Neuronal stem cell (in vitro differentiated cells): ENCODE measurements around the gene CEP128.

Source experiments
- DNase-seq: peaks from one replicate; pipeline ENCODE4 v3.0.0-alpha.2; 2013; ENCODE audit warnings: low spot score
- H2AFZ ChIP-seq: one replicate; pipeline ENCODE4 v1.6.1; 2013; ENCODE audit warnings: mild to moderate bottlenecking, low read length, inconsistent platforms
- H2AK5ac ChIP-seq: 2 replicates; pipeline ENCODE4 v1.6.1; 2013; ENCODE audit warnings: low read depth, mild to moderate bottlenecking, inconsistent platforms, low read length, moderate library complexity, mixed read lengths
- H2BK120ac ChIP-seq: 2 replicates; pipeline ENCODE4 v1.6.1; 2013; ENCODE audit warnings: low read depth, mild to moderate bottlenecking, inconsistent platforms, low read length, moderate library complexity, mixed read lengths
- H2BK12ac ChIP-seq: one replicate; pipeline ENCODE4 v1.6.1; 2013; ENCODE audit warnings: low read length, inconsistent platforms
- H2BK15ac ChIP-seq: 2 replicates; pipeline ENCODE4 v1.6.1; 2013; ENCODE audit warnings: mild to moderate bottlenecking, low read length, inconsistent platforms, mixed read lengths
- H2BK5ac ChIP-seq: one replicate; pipeline ENCODE4 v1.6.1; 2013; ENCODE audit warnings: inconsistent platforms, mild to moderate bottlenecking, low read length, moderate library complexity
- H3K14ac ChIP-seq: one replicate; pipeline ENCODE4 v1.6.1; 2013; ENCODE audit warnings: low read length, inconsistent platforms
- H3K18ac ChIP-seq: 2 replicates; pipeline ENCODE4 v1.6.1; 2013; ENCODE audit warnings: low read length, inconsistent platforms
- H3K23ac ChIP-seq: 2 replicates; pipeline ENCODE4 v1.6.1; 2013; ENCODE audit warnings: low read depth, mild to moderate bottlenecking, mixed read lengths, low read length, inconsistent platforms; ENCODE audit not compliant: poor library complexity
- H3K27ac ChIP-seq: replicated peaks from 3 replicates; pipeline ENCODE4 v1.5.1; 2013; ENCODE audit warnings: low read length, inconsistent platforms
- H3K27me3 ChIP-seq, 3 experiments: 2 replicates each; pipeline ENCODE4 v1.6.1; 2013; ENCODE audit warnings: low read length in 3 of 3, mild to moderate bottlenecking in 2 of 3, inconsistent platforms in 1 of 3, low read depth in 1 of 3, mixed read lengths in 1 of 3, moderate library complexity in 1 of 3; ENCODE audit not compliant: control insufficient read depth in 3 of 3, insufficient read depth in 3 of 3
- H3K36me3 ChIP-seq, 2 donors: replicated peaks in 1 of 2; 2 replicates each; pipeline ENCODE4 v1.6.1; 2013; ENCODE audit warnings: low read length in 2 of 2; ENCODE audit not compliant: control insufficient read depth in 2 of 2, insufficient read depth in 2 of 2
- H3K4ac ChIP-seq: 2 replicates; pipeline ENCODE4 v1.6.1; 2013; ENCODE audit warnings: inconsistent platforms, mild to moderate bottlenecking, low read length, moderate library complexity
- H3K4me1 ChIP-seq, 2 donors: 1 replicate in 1 of 2; 2 replicates in 1 of 2; pipeline ENCODE4 v1.6.1; 2013; ENCODE audit warnings: low read length in 2 of 2, low read depth in 1 of 2; ENCODE audit not compliant: control insufficient read depth in 2 of 2, insufficient read depth in 1 of 2
- H3K4me2 ChIP-seq: one replicate; pipeline ENCODE4 v1.6.1; 2013; ENCODE audit warnings: mild to moderate bottlenecking, low read length, inconsistent platforms; ENCODE audit not compliant: insufficient read depth, poor library complexity, severe bottlenecking
- H3K4me3 ChIP-seq, 2 donors: 2 replicates each; pipeline ENCODE4 v1.5.1; 2013; ENCODE audit warnings: low read length in 2 of 2, mild to moderate bottlenecking in 2 of 2, inconsistent platforms in 1 of 2, moderate library complexity in 1 of 2
- H3K79me1 ChIP-seq: one replicate; pipeline ENCODE4 v1.6.1; 2013; ENCODE audit warnings: low read depth, mild to moderate bottlenecking, inconsistent platforms, low read length, moderate library complexity
- H3K9ac ChIP-seq: one replicate; pipeline ENCODE4 v1.6.1; 2013; ENCODE audit warnings: mild to moderate bottlenecking, low read depth, low read length, inconsistent platforms; ENCODE audit not compliant: poor library complexity
- H3K9me3 ChIP-seq, 2 donors: replicated peaks in 1 of 2; 2 replicates each; pipeline versions ENCODE3 to v1.6.1; 2013; ENCODE audit warnings: low read length in 2 of 2, mild to moderate bottlenecking in 2 of 2, inconsistent platforms in 1 of 2, low read depth in 1 of 2, mixed read lengths in 1 of 2, moderate library complexity in 1 of 2; ENCODE audit not compliant: control insufficient read depth in 2 of 2, insufficient read depth in 1 of 2
- H4K8ac ChIP-seq: one replicate; pipeline ENCODE4 v1.6.1; 2013; ENCODE audit warnings: low read depth, mild to moderate bottlenecking, inconsistent platforms, low read length, moderate library complexity
- H4K91ac ChIP-seq: one replicate; pipeline ENCODE4 v1.6.1; 2013; ENCODE audit warnings: low read length, low read depth, mild to moderate bottlenecking, inconsistent platforms; ENCODE audit not compliant: poor library complexity
- WGBS, 2 donors: extraction: QIAGEN DNeasy Blood & Tissue Kit; methylation state at CpG; one replicate each; pipeline ENCODE4 v1.1.7; 2013; ENCODE audit warnings: missing lambda C conversion rate in 2 of 2, mixed read lengths in 1 of 2; ENCODE audit not compliant: insufficient read length in 2 of 2, insufficient replicate concordance in 1 of 2; ENCODE audit errors: extremely low coverage in 2 of 2; 5-methylcytosine and 5-hydroxymethylcytosine counted together

Gene CEP128

DNA sequence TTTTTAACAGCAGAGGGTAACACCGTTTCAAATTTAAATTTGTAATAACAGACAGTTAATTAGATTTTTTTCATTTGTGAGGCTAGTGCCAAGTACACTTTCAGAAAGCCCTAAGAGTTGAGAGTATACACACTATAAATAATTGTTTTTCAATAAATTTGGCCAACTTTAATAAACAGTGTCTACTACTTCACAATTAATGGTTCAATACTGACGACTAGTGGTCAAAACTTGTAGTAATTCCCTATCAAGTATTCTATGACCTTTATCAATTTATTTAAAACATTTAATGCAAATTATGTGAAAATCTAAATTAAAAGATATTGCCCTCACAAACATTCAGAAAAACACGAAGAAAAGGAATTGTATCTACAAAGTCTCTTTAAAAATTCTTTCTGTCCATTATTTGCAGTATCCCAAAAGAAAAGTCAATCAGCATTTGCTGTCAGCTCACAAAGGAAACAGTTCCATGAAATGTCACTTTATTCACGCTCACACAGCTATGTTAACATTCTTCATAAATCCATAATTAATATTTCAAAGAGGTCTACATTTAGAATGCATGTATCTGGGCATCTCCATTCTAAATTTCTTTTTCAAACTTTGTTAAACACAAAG is 91.2 kb downstream of the CEP128 start:
- H2BK12ac ChIP-seq, result no peak overlapping the region
- H4K91ac ChIP-seq, result no peak overlapping the region
- no peaks in the 10 kb centered on the region for H3K36me3 ChIP-seq
- no peak overlapping the region for H3K14ac ChIP-seq
- H3K4me3 ChIP-seq, result no peak overlapping the region
- H2BK120ac ChIP-seq, result no peak overlapping the region
- H2AFZ ChIP-seq, result no peak overlapping the region
- H3K9ac ChIP-seq, result no peak overlapping the region
- no peak overlapping the region for H2BK5ac ChIP-seq
- H3K18ac ChIP-seq, result no peak overlapping the region
- H3K4me2 ChIP-seq, result no peak overlapping the region
- no CpG with 5 or more reads among the region's 4 CpGs for WGBS, 2 donors
- peak; percentile 17 for DNase-seq
- H3K27me3 ChIP-seq, result no peaks in the 10 kb centered on the region
- no peaks in the 10 kb centered on the region for H3K9me3 ChIP-seq
- H4K8ac ChIP-seq, result no peak overlapping the region
- no peak overlapping the region for H3K4ac ChIP-seq
- no peaks in the 10 kb centered on the region for H3K79me1 ChIP-seq
- no peak overlapping the region for H3K23ac ChIP-seq
- H2AK5ac ChIP-seq, result no peak overlapping the region
- H3K4me1 ChIP-seq, result no peaks in the 10 kb centered on the region
- H2BK15ac ChIP-seq, result no peak overlapping the region
- H3K27ac ChIP-seq, result no peak overlapping the region

DNA sequence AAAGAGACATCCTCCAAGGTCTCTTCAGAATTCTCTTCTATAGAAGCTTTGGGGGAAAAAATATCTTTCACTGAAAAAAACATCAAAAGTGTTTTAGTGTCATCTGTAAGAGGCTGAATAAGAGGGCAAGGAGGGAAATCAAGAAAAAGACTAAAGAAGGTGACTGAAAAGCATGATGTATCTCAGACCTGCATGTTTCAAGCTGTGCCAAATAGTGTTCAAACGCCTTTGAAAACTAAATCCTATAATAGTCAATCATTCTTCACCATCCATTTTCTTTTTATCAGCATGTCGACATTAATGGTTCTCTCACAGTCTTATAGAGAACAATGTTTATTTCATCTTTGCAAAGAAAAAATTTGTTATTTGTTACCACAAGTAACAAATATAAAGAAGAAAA is 94.5 kb downstream of the CEP128 start:
- Histone ChIP-seq H2BK12ac (no peak overlapping the region), H3K9ac (no peak overlapping the region), H2AK5ac (no peak overlapping the region), H3K4me3 (no peak overlapping the region), H3K36me3 (no peaks in the 10 kb centered on the region), H3K79me1 (no peaks in the 10 kb centered on the region), H3K9me3 (no peaks in the 10 kb centered on the region), H4K8ac (no peak overlapping the region), H2BK5ac (no peak overlapping the region), H3K4ac (no peak overlapping the region), H3K27ac (no peak overlapping the region), H2AFZ (no peak overlapping the region), H4K91ac (no peak overlapping the region), H2BK15ac (no peak overlapping the region), H2BK120ac (no peak overlapping the region), H3K4me1 (no peaks in the 10 kb centered on the region), H3K14ac (no peak overlapping the region), H3K23ac (no peak overlapping the region), H3K18ac (no peak overlapping the region), H3K27me3 (no peaks in the 10 kb centered on the region), H3K4me2 (no peak overlapping the region)
- DNase-seq, result no peak
- WGBS, 2 donors, result no CpG with 5 or more reads among the region's 2 CpGs

DNA sequence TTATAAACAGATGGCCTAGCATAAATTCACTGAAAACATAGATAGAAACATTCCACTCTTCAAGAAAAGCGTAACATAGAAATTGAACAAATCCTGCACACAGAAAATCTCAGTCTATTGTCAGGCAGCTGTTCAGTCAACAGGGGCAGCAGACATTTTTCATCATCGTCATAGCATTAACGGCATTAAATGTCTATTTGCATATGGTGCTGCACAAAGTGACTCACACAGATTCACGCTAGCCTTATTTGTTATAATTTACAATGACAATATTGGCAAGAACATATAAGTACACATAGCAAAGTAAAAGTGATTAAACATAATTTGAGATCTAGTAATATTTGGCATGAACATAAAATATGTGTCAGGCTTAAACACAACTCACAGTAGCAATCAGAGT is 95.7 kb downstream of the CEP128 start:
- no peak overlapping the region for H3K4me3 ChIP-seq
- H4K91ac ChIP-seq, result no peak overlapping the region
- WGBS, 2 donors, result no CpG with 5 or more reads among the region's 4 CpGs

DNA sequence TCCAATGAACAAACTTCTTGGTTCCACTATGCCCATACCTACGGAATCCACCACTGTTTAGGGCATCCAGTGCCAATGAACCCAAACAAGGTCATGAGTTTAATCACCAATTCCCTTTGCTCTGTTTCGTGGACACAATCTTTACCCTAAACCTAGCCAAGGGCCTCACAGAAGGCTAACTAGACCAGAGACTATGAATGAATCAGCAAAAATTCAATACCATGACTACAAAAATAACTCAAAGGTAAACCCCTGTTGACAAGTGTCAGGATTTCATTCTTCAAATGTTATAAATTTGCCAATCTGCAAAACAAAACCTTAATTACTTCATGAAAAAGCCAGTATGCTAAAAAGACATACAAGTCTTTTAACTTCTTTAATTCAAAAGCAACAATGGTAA is 96.7 kb downstream of the CEP128 start:
- no peaks in the 10 kb centered on the region for H3K27me3 ChIP-seq
- no peak overlapping the region for H2BK12ac ChIP-seq
- H2AK5ac ChIP-seq, result no peak overlapping the region
- no peak overlapping the region for H3K4me3 ChIP-seq
- H3K27ac ChIP-seq, result no peak overlapping the region
- no peak overlapping the region for H2BK120ac ChIP-seq
- no peak overlapping the region for H3K18ac ChIP-seq
- no peak overlapping the region for H4K91ac ChIP-seq
- no peak overlapping the region for H3K14ac ChIP-seq
- WGBS, 2 donors, result no CpG with 5 or more reads among the region's 2 CpGs
- H3K9ac ChIP-seq, result no peak overlapping the region
- no peaks in the 10 kb centered on the region for H3K4me1 ChIP-seq
- no peak for DNase-seq
- H3K4me2 ChIP-seq, result no peak overlapping the region
- no peak overlapping the region for H2BK5ac ChIP-seq
- H4K8ac ChIP-seq, result no peak overlapping the region
- H3K23ac ChIP-seq, result no peak overlapping the region
- no peaks in the 10 kb centered on the region for H3K79me1 ChIP-seq
- no peaks in the 10 kb centered on the region for H3K9me3 ChIP-seq
- H3K36me3 ChIP-seq, result no peaks in the 10 kb centered on the region
- no peak overlapping the region for H3K4ac ChIP-seq
- H2BK15ac ChIP-seq, result no peak overlapping the region
- H2AFZ ChIP-seq, result no peak overlapping the region

More for the DNA sequence above, 95.7 kb downstream of the CEP128 start:
- Histone ChIP-seq H3K14ac (no peak overlapping the region), H2BK5ac (no peak overlapping the region), H3K36me3 (no peaks in the 10 kb centered on the region), H2BK12ac (no peak overlapping the region), H3K9me3 (no peaks in the 10 kb centered on the region), H3K4me1 (no peaks in the 10 kb centered on the region), H3K4ac (no peak overlapping the region), H2AFZ (no peak overlapping the region), H3K4me2 (no peak overlapping the region), H2AK5ac (no peak overlapping the region), H3K18ac (no peak overlapping the region), H3K79me1 (no peaks in the 10 kb centered on the region), H2BK120ac (no peak overlapping the region), H4K8ac (no peak overlapping the region), H2BK15ac (no peak overlapping the region), H3K9ac (no peak overlapping the region), H3K27ac (no peak overlapping the region), H3K27me3 (no peaks in the 10 kb centered on the region), H3K23ac (no peak overlapping the region)
- no peak for DNase-seq
